GM21447 (cell line): ENCODE results near the gene MPG.
"Not testable (repeated sequence)": the region's sequence is repeated elsewhere in the genome, so short reads cannot be mapped to it uniquely, and the experiment has no call there.

Experiments
- ATAC-seq: cut with Tn5 transposase; IDR thresholded peaks from one replicate; pipeline ENCODE4 v1.9.1; 2021; ENCODE audit not compliant: unreplicated experiment

The MPG gene

DNA sequence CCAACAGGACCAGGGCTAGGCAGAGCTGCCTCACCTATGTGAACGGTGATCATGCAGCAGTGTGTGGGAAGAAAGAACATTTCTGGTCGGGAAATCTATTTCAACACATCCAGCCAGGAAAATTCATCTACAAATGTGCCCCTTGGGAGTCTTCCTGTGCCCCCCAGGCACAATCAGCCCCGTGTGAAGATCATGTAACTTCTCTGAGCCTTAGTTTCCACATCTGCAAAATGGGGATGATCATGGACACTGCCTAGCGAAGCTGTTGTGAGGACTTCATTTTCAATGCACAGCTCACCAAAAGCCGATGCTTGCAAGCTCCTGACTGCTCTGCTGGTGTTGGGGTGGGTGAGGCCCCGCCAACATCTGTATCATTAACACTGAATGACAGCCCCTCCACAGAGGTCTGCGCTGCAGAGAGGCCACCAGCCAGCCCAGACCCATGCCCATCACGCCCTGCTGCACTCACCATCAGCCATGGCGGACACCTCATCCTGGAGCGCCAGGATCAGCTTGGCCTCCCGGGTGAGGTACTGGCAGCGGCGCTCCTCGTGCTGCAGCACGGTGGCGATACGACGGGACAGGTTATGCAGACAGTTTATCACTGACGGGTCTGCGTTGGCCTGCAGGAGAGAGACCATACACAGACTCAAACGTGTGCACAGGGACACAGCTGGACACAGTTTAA is 34.3 kb downstream of the MPG start:
- ATAC-seq = no peak

DNA sequence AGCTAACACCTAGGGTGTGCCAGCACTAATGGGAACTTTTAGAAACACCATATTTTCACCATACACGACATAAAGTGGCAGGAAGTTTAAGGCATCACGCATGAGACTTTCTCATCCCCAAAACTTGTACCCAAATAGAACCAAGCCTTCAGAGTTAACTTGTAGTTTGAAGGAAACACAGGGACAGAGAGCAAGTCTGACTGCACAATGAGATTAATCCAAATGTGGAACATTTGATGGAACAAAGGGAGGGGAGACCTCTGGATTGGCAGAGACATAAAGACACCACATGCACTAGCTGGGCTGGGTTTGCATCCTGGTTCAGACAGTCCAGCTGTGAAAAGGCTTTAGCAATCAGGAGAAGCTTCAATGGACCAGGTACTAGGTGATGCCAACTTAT is 36.3 kb downstream of the MPG start:
- no peak for ATAC-seq

DNA sequence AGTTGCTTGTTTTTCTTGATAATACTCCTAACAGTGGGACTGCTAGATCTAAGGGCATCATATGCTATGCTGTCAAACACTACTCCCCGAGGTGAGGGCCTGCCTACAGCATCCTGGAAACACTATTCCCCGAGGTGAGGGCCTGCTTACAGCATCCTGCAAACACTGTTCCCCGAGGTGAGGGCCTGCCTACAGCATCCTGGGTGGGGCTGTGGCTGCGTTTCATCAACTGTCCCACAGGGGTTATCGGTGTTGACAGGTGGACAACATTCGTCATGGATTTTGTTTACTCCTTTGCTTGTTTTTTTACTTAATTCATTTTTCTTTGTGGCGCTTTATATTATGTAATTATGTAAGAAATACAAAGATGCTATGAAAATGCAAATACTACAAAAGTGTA is 38.0 kb downstream of the MPG start:
- ATAC-seq = no peak

DNA sequence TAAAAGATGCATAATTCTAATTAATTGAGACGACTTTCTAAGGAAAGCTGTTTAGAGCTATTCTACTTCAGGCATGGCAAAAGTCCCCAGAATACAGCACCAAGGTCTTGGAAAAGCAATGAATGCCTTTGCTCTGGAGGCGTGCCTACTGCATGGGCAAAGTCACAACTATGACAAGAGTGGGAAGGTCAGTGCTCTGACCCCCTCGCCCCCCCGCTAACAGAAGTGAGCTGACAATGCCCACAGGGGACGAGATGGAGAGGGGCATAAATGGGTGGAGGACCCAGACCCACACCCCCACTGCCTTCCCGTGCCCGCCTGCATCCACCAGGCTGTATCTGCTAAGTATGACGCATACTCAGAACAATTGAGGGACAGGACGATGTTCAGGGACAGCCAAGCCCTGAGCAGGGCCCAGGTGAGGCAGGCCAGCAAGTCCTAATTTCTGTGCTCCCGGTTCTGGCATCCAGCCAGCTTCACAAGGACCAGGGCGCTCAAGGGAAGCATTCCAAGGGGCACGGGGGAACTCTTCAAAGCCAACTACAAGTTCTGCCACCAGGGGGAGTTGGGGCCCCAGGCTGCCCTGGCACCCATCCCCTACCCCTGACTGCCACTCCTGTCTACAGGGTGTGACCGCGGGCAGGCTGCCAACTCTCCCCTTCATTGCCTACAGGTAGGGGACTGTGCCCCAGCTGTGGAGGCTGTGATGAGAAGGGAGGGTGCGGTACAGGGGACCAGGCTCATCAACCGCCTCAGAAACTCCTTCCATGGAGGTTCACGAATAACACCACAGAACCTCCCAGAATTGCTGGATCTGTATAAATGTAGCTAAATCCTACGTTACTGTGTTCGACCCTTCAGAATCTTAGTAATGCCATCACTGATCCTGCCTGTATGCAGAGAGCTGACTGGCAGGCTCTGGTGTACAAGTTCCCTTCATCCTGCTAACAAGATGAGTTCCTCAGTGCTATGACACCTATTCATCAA is 39.6 kb downstream of the MPG start:
- no peak for ATAC-seq

DNA sequence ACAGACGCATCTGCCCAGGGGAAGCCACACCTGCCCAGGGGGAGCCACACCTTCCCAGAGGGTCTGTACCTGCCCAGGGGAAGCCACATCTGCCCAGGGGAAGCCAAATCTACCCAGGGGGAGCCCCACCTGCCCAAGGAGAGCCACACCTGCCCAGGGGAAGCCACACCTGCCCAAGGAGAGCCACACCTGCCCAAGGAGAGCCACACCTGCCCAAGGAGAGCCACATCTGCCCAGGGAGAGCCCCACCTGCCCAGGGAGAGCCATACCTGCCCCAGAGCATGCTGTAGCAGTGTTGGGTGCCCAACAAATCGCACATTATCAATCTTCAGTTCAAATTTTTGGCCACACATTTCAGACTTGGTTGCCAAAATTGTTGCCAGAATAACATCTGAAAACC is 40.8 kb downstream of the MPG start:
- ATAC-seq = no peak

DNA sequence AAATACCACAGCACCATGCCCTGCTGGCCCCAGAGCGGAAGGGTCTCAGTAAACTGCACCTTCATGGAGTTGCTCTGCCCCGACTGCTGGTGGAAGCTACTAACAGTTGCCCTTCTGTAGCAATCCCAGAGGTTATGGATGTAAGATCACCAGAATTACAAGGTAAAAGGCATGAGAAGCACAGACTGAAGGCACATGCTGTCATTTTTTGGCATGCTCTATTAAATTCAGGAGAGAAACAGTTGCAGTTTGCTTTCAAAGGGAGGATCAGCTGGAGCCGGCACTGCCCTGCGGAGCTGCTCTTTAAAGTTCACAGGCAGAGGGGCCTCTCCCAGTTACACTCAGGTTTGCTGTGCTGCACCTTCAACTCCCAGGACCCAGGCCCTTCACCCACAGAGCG is 41.3 kb downstream of the MPG start:
- ATAC-seq = no peak

DNA sequence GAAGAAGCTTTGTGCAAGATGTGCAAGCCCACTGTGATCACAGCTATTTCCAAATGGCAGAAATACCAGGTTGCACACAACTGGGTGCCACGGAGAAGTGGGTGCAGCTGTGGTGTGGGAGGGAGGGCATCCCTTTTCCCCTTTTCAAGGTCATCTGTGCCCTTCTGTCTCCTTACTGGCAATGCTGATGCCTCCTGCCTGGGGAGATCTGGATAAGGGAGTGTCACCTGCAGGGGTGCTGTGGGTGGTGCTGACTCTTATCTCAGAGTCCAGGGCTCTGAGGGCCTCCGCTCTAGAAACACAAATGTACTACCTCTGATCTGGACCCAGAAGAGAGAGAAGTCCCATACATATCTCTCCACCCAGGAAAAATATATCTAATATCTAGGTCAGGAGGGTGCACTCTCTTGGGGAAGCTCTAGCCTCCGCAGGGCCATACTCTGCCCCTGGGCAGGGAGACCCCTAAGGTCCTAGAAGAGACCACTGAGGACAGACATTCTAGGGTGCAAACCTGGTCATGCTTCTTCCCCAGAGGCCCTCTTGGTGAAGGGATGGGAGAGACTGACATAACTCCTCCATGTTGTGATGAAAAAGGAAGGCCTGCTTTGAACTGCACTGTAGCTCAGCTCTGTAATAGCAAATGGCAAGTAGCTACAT is 41.9 kb downstream of the MPG start:
- ATAC-seq = no peak

DNA sequence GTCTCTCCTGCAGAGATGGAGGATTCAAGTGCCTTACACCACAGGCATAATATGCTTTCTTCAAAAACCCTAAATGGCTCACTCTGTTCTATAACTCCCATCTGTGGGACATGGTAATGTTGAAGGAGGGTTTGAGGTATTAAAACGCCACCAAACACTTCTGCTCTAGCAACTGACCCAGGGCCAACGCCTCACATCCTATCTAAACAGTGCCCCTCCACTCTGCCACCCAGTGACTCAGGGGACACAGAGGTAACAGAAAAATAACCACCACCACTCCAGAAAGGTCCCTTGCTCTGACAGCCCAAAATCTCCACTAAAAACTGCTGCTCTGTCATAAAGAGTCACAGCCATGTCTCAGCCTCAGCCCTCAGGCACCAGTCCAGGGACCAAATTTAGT is 42.7 kb downstream of the MPG start:
- ATAC-seq = no peak

DNA sequence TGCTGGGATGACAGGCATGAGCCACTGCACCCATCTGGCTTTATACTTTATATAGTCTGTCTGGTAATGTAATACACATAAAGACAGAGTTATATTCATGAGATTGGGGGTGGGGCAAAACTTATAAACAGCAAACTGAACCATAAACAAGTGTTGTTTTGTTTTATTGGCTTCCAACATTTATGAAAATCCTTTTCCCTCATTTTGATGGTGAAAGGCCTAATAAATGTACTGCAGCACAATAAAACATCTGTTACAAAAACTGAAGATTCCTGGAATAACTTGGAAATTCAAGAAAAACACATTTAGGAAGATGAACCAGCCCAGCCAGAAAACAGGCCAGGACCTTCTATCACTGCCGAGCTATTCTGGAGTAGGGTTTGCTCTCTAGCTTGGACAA is 44.3 kb downstream of the MPG start:
- no peak for ATAC-seq

DNA sequence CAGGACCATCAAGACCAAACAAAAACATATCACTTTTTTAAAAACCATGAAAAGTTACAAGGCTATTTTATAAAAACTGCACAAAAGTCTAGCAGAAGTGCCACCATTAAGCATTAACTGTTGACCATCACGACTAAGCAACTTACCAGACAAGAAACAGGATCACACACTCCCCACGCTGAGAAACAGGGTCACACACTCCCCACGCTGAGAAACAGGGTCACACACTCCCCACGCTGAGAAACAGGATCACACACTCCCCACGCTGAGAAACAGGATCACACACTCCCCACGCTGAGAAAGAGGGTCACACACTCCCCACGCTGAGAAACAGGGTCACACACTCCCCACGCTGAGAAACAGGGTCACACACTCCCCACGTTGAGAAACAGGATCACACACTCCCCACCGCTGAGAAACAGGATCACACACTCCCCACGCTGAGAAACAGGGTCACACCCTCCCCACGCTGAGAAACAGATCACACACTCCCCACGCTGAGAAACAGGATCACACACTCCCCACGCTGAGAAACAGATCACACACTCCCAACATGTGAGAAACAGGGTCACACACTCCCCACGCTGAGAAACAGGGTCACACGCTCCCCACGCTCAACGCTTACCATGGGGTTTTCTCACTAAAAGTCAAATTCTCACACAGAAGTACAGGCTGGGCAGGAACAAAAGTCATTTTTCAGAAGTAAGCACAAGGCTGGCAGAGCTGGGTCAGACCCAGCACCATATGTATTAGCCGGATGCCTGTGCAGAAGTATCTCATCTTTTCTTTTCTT is 45.7 kb downstream of the MPG start:
- ATAC-seq = not testable (repeated sequence)

DNA sequence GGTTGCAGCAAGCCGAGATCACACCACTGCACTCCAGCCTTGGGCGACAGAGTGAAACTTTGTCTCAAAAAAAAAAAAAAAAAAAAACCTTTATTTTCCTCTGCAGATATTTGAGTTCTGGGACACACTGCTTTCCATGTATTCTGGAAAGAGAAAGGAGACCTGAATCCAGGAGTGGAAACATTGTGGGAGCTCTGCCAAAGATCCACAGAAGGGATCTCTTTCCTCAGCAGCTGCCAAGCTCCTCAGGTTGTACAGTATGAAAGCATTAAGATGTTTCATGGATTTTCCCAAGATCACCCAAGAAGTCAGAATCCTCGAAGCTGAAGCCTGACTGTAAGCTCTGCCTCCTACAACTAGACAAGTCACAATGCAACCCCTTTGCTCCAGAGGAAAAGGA is 47.0 kb downstream of the MPG start:
- ATAC-seq = no peak

DNA sequence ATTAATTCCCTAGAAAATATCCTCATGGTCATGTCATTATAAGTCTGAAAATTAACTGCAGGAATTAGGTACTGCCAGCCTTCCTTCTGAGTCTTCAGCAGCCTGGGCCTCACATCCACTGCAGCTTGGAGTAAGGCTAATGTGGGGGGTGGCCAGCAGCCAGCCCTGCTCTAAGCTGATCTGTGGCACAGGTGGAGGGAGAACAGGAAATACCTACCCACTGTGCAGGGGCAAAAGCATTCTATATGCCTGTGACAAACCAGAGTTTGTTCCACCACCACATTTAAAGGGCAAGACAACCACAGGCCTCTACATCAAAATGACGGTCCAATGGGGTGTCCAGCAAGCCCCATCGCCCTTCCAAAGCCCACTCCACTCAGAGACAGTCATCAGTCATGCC is 51.0 kb downstream of the MPG start:
- no peak for ATAC-seq

DNA sequence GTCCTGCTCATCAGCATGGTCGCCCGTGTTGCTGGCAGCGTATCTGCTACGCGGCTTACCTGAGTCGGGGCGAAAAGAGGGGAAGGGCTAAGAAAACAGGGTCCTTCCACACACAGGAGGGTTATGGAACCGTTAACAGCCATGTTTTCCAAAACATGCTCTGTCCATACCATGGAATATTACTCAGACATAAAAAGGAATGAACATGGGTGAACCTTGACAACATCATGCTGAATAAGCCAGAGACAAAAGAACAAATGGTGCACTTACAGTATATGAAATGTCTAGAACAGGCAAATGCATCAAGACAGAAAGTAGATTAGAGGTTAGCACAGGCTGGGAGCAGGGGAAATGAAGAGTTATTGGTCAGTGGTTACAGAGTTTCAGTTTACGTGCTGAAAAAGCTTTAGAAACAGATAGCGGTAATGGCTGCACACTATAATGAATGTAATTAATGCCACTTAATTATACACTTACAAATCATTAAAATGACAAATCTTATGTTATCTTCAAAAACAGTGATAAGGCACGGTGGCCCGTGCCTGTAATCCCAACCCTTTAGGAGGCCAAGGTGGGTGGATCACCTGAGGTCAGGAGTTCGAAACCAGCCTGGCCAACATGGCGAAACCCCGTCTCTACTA is 52.6 kb downstream of the MPG start:
- ATAC-seq = no peak

DNA sequence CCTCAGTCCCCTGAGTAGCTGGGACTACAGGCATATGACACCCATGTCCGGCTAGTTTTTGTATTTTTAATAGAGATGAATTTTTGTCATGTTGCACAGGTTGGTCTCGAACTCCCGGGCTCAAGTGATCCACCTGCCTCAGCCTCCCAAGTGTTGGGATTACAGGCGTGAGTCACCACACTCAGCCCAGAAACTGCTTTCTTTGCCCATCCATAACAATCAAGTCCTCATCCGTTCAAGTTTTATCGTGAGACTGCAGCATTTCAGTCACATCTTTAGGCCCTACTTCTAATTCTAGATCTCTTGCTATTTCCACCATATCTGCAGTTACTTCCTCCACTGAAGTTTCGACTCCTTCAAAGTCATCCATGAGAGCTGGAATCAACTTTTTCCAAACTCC is 54.1 kb downstream of the MPG start:
- ATAC-seq = no peak

DNA sequence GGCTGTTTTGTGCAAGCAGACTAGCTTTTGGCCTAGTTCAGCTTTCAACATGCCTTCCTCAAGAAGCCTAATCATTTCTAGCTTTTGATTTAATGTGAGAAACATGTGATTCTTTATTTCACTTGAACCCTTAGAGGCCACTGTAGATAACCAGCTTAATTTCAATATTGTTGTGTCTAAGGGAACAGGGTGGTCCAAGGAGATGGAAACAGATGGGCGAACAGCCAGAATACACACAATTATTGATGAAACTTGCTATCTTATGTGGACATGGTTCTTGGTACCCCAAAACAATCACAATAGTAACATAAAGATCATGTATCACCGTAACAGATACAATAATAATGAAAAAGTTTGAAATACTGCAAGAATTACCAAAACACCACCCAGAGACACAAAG is 55.7 kb downstream of the MPG start:
- ATAC-seq = no peak
